GM18951 (cell line): ENCODE data around the gene USP50.

ENCODE experiments used
- POLR2A ChIP-seq: IDR thresholded peaks from 4 replicates; pipeline ENCODE4 v1.6.1; 2011; ENCODE audit warnings: mild to moderate bottlenecking; ENCODE audit not compliant: insufficient read length, insufficient read depth; ENCODE audit errors: extremely low read depth
- in situ Hi-C: fragments of 300-500 bp; cut with MboI; formaldehyde crosslinking; loops from one replicate; pipeline ENCODE4 v1.12.0; 2022; ENCODE audit warnings: low sequenced_read_pairs, mixed read lengths, inconsistent platforms; ENCODE audit not compliant: unreplicated experiment

Gene USP50

DNA sequence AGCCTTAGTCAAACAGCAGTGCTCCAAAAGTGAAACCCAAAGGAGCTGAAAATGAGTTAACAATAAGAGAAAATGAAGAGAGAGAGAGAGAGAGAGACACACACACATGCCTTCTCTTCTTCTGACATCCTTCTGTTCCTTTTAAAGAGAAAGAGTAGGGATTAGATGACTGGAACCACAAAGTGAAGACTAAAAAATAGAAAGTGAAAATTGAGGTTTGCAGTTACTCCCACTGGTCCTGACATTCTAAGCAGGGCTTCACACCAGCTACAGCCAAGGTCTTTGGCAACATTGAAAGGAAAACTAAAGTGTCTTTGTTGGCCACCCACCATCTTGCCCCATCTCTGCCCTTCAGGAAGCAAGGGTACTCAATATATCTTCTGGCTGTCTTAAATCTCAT lies 59.2 kb downstream of the USP50 start:
- TF ChIP-seq POLR2A = no peak
- in situ Hi-C loops = no loop called here

- TF ChIP-seq POLR2A = no peak
- in situ Hi-C loops = no loop called here
Observed at GRCh38 chr15:50485389-50485788, 61.1 kb downstream of the USP50 start.

DNA sequence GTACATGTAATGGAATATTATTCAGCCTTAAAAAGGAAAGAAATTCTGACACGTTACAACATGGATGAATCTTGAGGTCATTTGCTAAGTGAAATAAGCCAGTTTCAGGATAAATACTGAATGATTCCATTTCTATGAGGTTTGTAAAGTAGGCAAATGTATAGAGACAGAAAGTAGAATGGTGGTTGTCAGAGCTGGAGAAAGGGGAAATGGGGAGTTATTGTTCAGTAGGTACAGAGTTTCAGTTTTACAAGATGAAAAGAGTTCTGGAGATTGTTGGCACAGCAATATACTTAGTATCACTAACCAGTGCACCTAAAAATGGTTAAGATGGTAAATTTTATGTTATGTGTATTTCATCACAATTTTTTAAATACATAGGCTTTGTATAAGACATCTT lies 61.7 kb downstream of the USP50 start:
- in situ Hi-C loops = no loop called here
- no peak for TF ChIP-seq POLR2A

- no peak for TF ChIP-seq POLR2A
- in situ Hi-C loops = no loop called here
Observed at GRCh38 chr15:50476143-50476542, 70.3 kb downstream of the USP50 start.

GRCh38 chr15:50471072-50471471 lies 75.4 kb downstream of the USP50 start:
- in situ Hi-C loops = no loop called here

DNA sequence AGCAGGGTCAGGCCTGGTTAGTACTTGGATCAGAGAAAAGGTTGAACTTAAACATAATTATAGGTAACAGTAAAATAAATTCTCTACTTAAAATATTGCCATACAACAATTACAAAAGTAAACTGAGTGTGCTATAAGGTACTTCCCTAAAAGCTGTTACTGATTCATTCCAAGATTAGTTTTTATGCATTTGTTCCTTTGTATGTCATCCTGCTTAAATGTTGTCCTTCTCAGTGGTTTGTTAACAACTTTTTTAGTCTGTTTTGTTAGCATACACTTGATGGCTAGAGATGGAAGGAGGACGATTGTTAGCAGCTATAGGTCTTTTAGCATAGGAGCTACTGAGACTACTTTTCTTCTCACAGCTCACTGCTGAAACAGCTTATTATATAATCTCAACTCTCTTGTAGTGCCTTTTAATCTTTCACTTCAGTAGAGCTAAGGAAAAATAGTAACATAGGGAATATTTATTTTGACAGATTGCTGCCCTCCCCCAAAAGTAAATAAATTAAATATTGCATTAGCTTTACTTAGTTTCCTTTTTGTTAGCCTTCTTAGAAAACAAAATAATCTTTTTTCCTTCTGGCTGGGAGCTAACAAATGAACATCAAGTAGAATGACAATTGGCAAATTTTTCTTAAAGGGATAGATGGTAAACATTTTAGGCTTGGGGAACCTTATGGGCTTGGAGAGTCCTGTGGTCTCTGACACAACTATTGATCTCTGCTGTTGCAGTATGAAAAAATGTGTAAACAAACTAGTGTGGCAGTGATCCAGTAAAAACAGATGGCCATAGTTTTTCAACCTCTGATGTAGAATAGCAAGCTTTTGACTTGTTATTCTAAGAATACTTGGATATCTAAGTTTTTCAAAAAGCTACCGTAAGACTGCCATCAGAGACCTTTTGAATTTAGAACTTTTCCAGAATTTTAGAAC lies 82.8 kb downstream of the USP50 start:
- in situ Hi-C loops = no loop called here

More at GRCh38 chr15:50471072-50471471, 75.4 kb downstream of the USP50 start:
- TF ChIP-seq POLR2A = no peak

GRCh38 chr15:50458348-50459112 lies 87.9 kb downstream of the USP50 start:
- in situ Hi-C loops = loop anchor here (10.0 kb wide), 1 partner anchor 104 kb away; the partner anchor contains the start of gene GABPB1
- no peak for TF ChIP-seq POLR2A

More for the DNA sequence above, 82.8 kb downstream of the USP50 start:
- TF ChIP-seq POLR2A = no peak

DNA sequence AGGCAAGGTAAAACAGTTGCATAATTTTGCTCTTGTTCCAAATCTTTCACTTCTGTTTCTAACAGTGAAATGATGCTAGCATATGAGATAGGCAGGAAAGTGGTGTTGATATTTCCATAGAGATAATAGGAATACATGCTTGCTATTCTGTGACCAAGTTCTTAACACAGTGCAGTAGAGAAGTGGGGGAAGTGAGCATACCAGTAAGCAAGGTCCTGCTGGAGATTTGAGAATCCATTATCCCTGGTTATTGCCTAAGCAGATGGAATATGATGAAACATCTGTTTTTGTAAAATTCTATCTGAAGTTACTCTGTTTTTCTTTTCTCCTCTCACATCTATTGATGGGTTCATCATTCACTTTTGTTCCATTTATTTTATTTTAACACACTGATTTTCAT lies 93.5 kb downstream of the USP50 start:
- in situ Hi-C loops = loop anchor here (10.0 kb wide), 1 partner anchor 98 kb away; the partner anchor contains the start of gene GABPB1
- TF ChIP-seq POLR2A = no peak
